ENCODE data around the gene HOXB9. TPM values are rescaled to one million over a fixed set of nuclear protein-coding genes. Genes with fewer than 3 reads are reported as not detected.

Gene HOXB9
- total and polyA plus RNA-seq, 2 experiments from 2014 or later = not detected

GRCh38 chr17:48601207-48601538, 25.0 kb downstream of the HOXB9 start:
- peaks cover 100% of the 10 kb centered on the region for H3K27me3 ChIP-seq (ENCODE audit: insufficient read depth)
- DNase-seq (ENCODE audit: low spot score) = no peak
- H3K4me3 Mint-ChIP-seq = no peak overlapping the region
- no peak overlapping the region for H3K4me2 ChIP-seq
- H2AFZ ChIP-seq = no peak overlapping the region
- no peaks in the 10 kb centered on the region for H3K79me2 ChIP-seq (replicated peaks; ENCODE audit: insufficient read depth)
- H4K20me1 ChIP-seq (replicated peaks; ENCODE audit: insufficient read depth) = peaks cover 78% of the 10 kb centered on the region
- ATAC-seq = no peak
- peaks cover 4% of the 10 kb centered on the region; the same call in 1 of the 3 replicates for H3K9me3 Mint-ChIP-seq
- peak; percentile 80 for TF ChIP-seq EZH2 (IDR thresholded peaks at IDR 0.05; ENCODE audit: low read depth, unreplicated experiment)
- TF ChIP-seq NANOG (IDR thresholded peaks at IDR 0.05; ENCODE audit: borderline replicate concordance) = no peak
- TF ChIP-seq ZNF114 (CRISPR knock-in tag; IDR thresholded peaks at IDR 0.05) = no peak
- no peaks in the 10 kb centered on the region for H3K9me2 ChIP-seq (ENCODE audit: insufficient read depth)
- peaks cover 100% of the 10 kb centered on the region for H3K27me3 Mint-ChIP-seq (ENCODE audit: insufficient read depth, low read depth, poor library complexity)
- H3K4me1 Mint-ChIP-seq = peaks cover 23% of the 10 kb centered on the region
- H3K36me3 ChIP-seq (ENCODE audit: insufficient read depth) = no peaks in the 10 kb centered on the region
- peaks cover 70% of the 10 kb centered on the region for H3F3A ChIP-seq (replicated peaks; ENCODE audit: low read depth)
- H3K27ac Mint-ChIP-seq = no peak overlapping the region
- H3K4me3 ChIP-seq = no peak overlapping the region
- peaks cover 3% of the 10 kb centered on the region; the same call in 1 of the 3 replicates for H3K36me3 Mint-ChIP-seq (ENCODE audit: low read depth)
- no peak overlapping the region for H3K27ac ChIP-seq (ENCODE audit: low read depth)
- H3K4me1 ChIP-seq (ENCODE audit: insufficient read depth) = peaks cover 45% of the 10 kb centered on the region

GRCh38 chr17:48600244-48601098, 25.7 kb downstream of the HOXB9 start:
- H4K20me1 ChIP-seq (replicated peaks; ENCODE audit: insufficient read depth) = peaks cover 71% of the 10 kb centered on the region
- H2AFZ ChIP-seq = no peak overlapping the region
- H3K4me3 ChIP-seq = no peak overlapping the region
- H3K4me1 Mint-ChIP-seq = peaks cover 25% of the 10 kb centered on the region
- no peaks in the 10 kb centered on the region for H3K36me3 ChIP-seq (ENCODE audit: insufficient read depth)
- peaks cover 100% of the 10 kb centered on the region for H3K27me3 Mint-ChIP-seq (ENCODE audit: insufficient read depth, low read depth, poor library complexity)
- peaks cover 44% of the 10 kb centered on the region for H3K4me1 ChIP-seq (ENCODE audit: insufficient read depth)
- ATAC-seq (no peak), DNase-seq (ENCODE audit: low spot score) (no peak)
- H3K79me2 ChIP-seq (replicated peaks; ENCODE audit: insufficient read depth) = no peaks in the 10 kb centered on the region
- H3K4me2 ChIP-seq = no peak overlapping the region
- H3K36me3 Mint-ChIP-seq (ENCODE audit: low read depth) = peaks cover 3% of the 10 kb centered on the region; the same call in 1 of the 3 replicates
- no peak overlapping the region for H3K27ac ChIP-seq (ENCODE audit: low read depth)
- peaks cover 4% of the 10 kb centered on the region; the same call in 1 of the 3 replicates for H3K9me3 Mint-ChIP-seq
- H3F3A ChIP-seq (replicated peaks; ENCODE audit: low read depth) = peaks cover 65% of the 10 kb centered on the region
- no peak overlapping the region for H3K27ac Mint-ChIP-seq
- H3K4me3 Mint-ChIP-seq = no peak overlapping the region
- TF ChIP-seq EZH2 (IDR thresholded peaks at IDR 0.05; ENCODE audit: low read depth, unreplicated experiment) (peak; percentile 89), CREB1 (CRISPR knock-in tag; IDR thresholded peaks at IDR 0.05; ENCODE audit: low read depth) (no peak)
- peaks cover 100% of the 10 kb centered on the region for H3K27me3 ChIP-seq (ENCODE audit: insufficient read depth)
- H3K9me2 ChIP-seq (ENCODE audit: insufficient read depth) = no peaks in the 10 kb centered on the region

GRCh38 chr17:48599354-48599753, 26.8 kb downstream of the HOXB9 start:
- peaks cover 49% of the 10 kb centered on the region for H3K4me1 ChIP-seq (ENCODE audit: insufficient read depth)
- H2AFZ ChIP-seq = no peak overlapping the region
- no peaks in the 10 kb centered on the region for H3K36me3 ChIP-seq (ENCODE audit: insufficient read depth)
- no peak overlapping the region for H3K4me2 ChIP-seq
- DNase-seq (ENCODE audit: low spot score) (no peak), ATAC-seq (no peak)
- Mint-ChIP-seq H3K4me1 (peaks cover 27% of the 10 kb centered on the region), H3K27me3 (ENCODE audit: insufficient read depth, low read depth, poor library complexity) (peaks cover 100% of the 10 kb centered on the region), H3K4me3 (no peak overlapping the region), H3K27ac (no peak overlapping the region), H3K9me3 (peaks cover 4% of the 10 kb centered on the region; the same call in 1 of the 3 replicates), H3K36me3 (ENCODE audit: low read depth) (peaks cover 3% of the 10 kb centered on the region; the same call in 1 of the 3 replicates)
- H3K27me3 ChIP-seq (ENCODE audit: insufficient read depth) = peaks cover 100% of the 10 kb centered on the region
- peaks cover 64% of the 10 kb centered on the region for H3F3A ChIP-seq (replicated peaks; ENCODE audit: low read depth)
- no peaks in the 10 kb centered on the region for H3K79me2 ChIP-seq (replicated peaks; ENCODE audit: insufficient read depth)
- TF ChIP-seq EZH2 (IDR thresholded peaks at IDR 0.05; ENCODE audit: low read depth, unreplicated experiment) (peak; percentile 92), CREB1 (CRISPR knock-in tag; IDR thresholded peaks at IDR 0.05; ENCODE audit: low read depth) (no peak)
- no peaks in the 10 kb centered on the region for H3K9me2 ChIP-seq (ENCODE audit: insufficient read depth)
- no peak overlapping the region for H3K4me3 ChIP-seq
- H3K27ac ChIP-seq (ENCODE audit: low read depth) = no peak overlapping the region
- peaks cover 66% of the 10 kb centered on the region for H4K20me1 ChIP-seq (replicated peaks; ENCODE audit: insufficient read depth)
